ENCODE measurements around the gene C3orf38. TPM values are rescaled to one million over a fixed set of nuclear protein-coding genes. Genes with fewer than 3 reads are reported as not detected.

Gene C3orf38
- total RNA-seq, 4 donors from 2014 or later, result 11.9 to 24.1 (median 18.3) TPM

DNA sequence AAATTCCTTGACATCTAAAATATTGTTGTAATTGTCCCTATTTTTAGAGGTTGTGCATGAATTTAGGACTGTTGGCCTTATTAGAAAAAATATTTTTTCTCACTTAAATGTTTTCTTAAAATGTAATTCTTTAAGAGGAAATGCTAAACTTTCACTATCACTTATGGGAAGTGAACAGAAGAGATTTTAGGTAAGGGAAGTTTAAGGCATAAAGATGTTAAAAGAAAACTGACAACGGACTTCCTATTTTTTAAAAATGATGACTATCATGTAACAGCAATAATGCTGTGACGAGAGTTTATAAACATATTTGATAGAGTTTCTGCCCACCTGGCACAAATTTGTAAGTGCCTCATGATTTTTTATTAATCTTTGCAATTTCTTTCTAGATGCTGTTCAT, 3.1 kb downstream of the C3orf38 start:
- no peaks in the 10 kb centered on the region for H3K27me3 ChIP-seq
- no peak overlapping the region for H3K27ac ChIP-seq
- in situ Hi-C loops (cut with MboI; ENCODE audit: low pct_ligation_motif_present in 1 of 4, low pct_unique_long_range_greater_than_20kb in 1 of 4, low sequenced_read_pairs in 3 of 4) (no loop called here), intact Hi-C loops (cut with DNase I; ENCODE audit: low total_unique reads) (no loop called here)
- WGBS, 2 donors (ENCODE audit: low coverage in 1 of 2), result 63 to 75% methylated on average over 2 of the region's 2 CpGs
- H3K36me3 ChIP-seq, result peaks cover 0 to 43% (median 17%) of the 10 kb centered on the region in 4 donors
- TF ChIP-seq EP300 (IDR thresholded peaks at IDR 0.05; ENCODE audit: low read depth), result no peak
- DNase-seq, result no peak
- H3K4me3 ChIP-seq, result no peak overlapping the region
- no peaks in the 10 kb centered on the region for H3K9me3 ChIP-seq
- H3K4me1 ChIP-seq, result peaks cover 5 to 43% (median 22%) of the 10 kb centered on the region in 4 donors

GRCh38 chr3:88166419-88166971, 16.7 kb downstream of the C3orf38 start:
- Histone ChIP-seq H3K27me3 (no peaks in the 10 kb centered on the region), H3K4me1 (no peaks in the 10 kb centered on the region), H3K36me3 (no peaks in the 10 kb centered on the region), H3K27ac (no peak overlapping the region), H3K9me3 (no peaks in the 10 kb centered on the region), H3K4me3 (no peak overlapping the region)
- in situ Hi-C loops (cut with MboI; ENCODE audit: low pct_ligation_motif_present in 1 of 4, low pct_unique_long_range_greater_than_20kb in 1 of 4, low sequenced_read_pairs in 3 of 4), result no loop called here
- intact Hi-C loops (cut with DNase I; ENCODE audit: low total_unique reads), result loop anchor here (10.0 kb wide), 1 partner anchor 1192 kb away; no protein-coding TSS in a partner anchor
- no peak for DNase-seq
- TF ChIP-seq POLR2A (IDR thresholded peaks at IDR 0.05) (no peak), EP300 (IDR thresholded peaks at IDR 0.05; ENCODE audit: low read depth) (no peak), CTCF (IDR thresholded peaks at IDR 0.05) (no peak), POLR2AphosphoS5 (IDR thresholded peaks at IDR 0.05) (no peak)
- 95 to 100% methylated on average over 2 of the region's 2 CpGs for WGBS, 2 donors (ENCODE audit: low coverage in 1 of 2)

DNA sequence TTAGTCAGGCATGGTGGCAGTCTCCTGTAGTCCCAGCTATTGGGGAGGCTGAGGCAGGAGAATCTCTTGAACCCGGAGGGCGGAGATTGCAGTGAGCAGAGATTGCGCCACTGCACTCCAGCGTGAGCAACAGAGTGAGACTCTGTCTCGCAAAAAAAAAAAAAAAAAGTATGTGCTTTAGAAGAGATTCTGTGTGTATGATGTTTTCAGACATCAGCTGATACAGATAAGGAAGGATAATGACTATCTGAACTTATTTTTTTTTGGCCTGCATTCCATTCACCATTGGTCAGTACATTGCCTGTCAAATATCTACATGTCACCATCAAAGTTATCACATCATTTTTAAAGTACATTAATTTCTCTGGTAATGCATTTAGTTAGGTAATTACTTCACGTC, 17.4 kb downstream of the C3orf38 start:
- TF ChIP-seq POLR2A (IDR thresholded peaks at IDR 0.05), result no peak
- TF ChIP-seq POLR2AphosphoS5 (IDR thresholded peaks at IDR 0.05), result no peak
- TF ChIP-seq CTCF (IDR thresholded peaks at IDR 0.05), result no peak
- no peak for TF ChIP-seq EP300 (IDR thresholded peaks at IDR 0.05; ENCODE audit: low read depth)
- no peaks in the 10 kb centered on the region for H3K36me3 ChIP-seq
- H3K4me3 ChIP-seq, result no peak overlapping the region
- H3K27me3 ChIP-seq, result no peaks in the 10 kb centered on the region
- intact Hi-C loops (cut with DNase I; ENCODE audit: low total_unique reads), result loop anchor here (10.0 kb wide), 1 partner anchor 1192 kb away; no protein-coding TSS in a partner anchor
- no peak for DNase-seq
- no peak overlapping the region for H3K27ac ChIP-seq
- 93 to 96% methylated on average over 6 of the region's 6 CpGs for WGBS, 2 donors (ENCODE audit: low coverage in 1 of 2)
- in situ Hi-C loops (cut with MboI; ENCODE audit: low pct_ligation_motif_present in 1 of 4, low pct_unique_long_range_greater_than_20kb in 1 of 4, low sequenced_read_pairs in 3 of 4), result no loop called here
- H3K9me3 ChIP-seq, result no peaks in the 10 kb centered on the region
- no peaks in the 10 kb centered on the region for H3K4me1 ChIP-seq

DNA sequence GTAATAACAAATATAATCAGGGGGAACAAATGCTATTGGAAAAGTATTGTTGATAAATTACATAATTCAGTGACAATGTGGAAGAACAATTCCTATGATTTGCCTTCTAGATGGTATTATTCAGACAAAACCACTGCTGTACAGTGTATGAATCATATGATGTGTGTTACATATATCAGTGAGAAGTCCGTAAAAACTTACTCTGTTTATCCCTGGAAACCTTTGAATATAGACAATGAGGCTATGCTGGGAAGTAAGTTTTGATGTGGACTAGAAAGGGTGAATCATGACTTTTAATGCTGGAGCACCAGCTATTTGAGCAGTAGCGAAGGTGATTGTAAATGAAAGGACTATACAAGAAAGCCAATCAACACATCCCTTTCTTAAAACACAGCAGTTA, 17.9 kb downstream of the C3orf38 start:
- H3K4me1 ChIP-seq, result no peaks in the 10 kb centered on the region
- H3K27me3 ChIP-seq, result no peaks in the 10 kb centered on the region
- intact Hi-C loops (cut with DNase I; ENCODE audit: low total_unique reads) (loop anchor here (10.0 kb wide), 1 partner anchor 1193 kb away; no protein-coding TSS in a partner anchor), in situ Hi-C loops (cut with MboI; ENCODE audit: low pct_ligation_motif_present in 1 of 4, low pct_unique_long_range_greater_than_20kb in 1 of 4, low sequenced_read_pairs in 3 of 4) (no loop called here)
- H3K9me3 ChIP-seq, result no peaks in the 10 kb centered on the region
- no peak overlapping the region for H3K4me3 ChIP-seq
- H3K36me3 ChIP-seq, result no peaks in the 10 kb centered on the region
- WGBS, 2 donors (ENCODE audit: low coverage in 1 of 2), result 90 to 93% methylated on average over 2 of the region's 2 CpGs
- DNase-seq, result no peak
- TF ChIP-seq CTCF (IDR thresholded peaks at IDR 0.05) (no peak), POLR2A (IDR thresholded peaks at IDR 0.05) (no peak), POLR2AphosphoS5 (IDR thresholded peaks at IDR 0.05) (no peak), EP300 (IDR thresholded peaks at IDR 0.05; ENCODE audit: low read depth) (no peak)
- H3K27ac ChIP-seq, result no peak overlapping the region

- no peak for DNase-seq
- no peaks in the 10 kb centered on the region for H3K27me3 ChIP-seq
- WGBS, 2 donors (ENCODE audit: low coverage in 1 of 2), result 83 to 87% methylated on average over 5 of the region's 5 CpGs
- H3K9me3 ChIP-seq, result no peaks in the 10 kb centered on the region
- no peaks in the 10 kb centered on the region for H3K4me1 ChIP-seq
- in situ Hi-C loops (cut with MboI; ENCODE audit: low pct_ligation_motif_present in 1 of 4, low pct_unique_long_range_greater_than_20kb in 1 of 4, low sequenced_read_pairs in 3 of 4), result no loop called here
- H3K36me3 ChIP-seq, result no peaks in the 10 kb centered on the region
- no peak overlapping the region for H3K4me3 ChIP-seq
- no peak overlapping the region for H3K27ac ChIP-seq
- TF ChIP-seq CTCF (IDR thresholded peaks at IDR 0.05), result no peak
- TF ChIP-seq EP300 (IDR thresholded peaks at IDR 0.05; ENCODE audit: low read depth), result no peak
- intact Hi-C loops (cut with DNase I; ENCODE audit: low total_unique reads), result loop anchor here (10.0 kb wide), 1 partner anchor 1193 kb away; no protein-coding TSS in a partner anchor
Observed at GRCh38 chr3:88168171-88168570, 18.4 kb downstream of the C3orf38 start.

All from transverse colon (tissue), 4 donors.